Activated B cell treated with CpG ODN at 0.5 μM for 24 hours (primary cell): ENCODE data around the gene SFSWAP. TPM values are rescaled to one million over a fixed set of nuclear protein-coding genes. Genes with fewer than 3 reads are reported as not detected.
A peak's percentile ranks its signal among the peaks of the same experiment; 100 is the strongest.
"Not testable (repeated sequence)": the region's sequence is repeated elsewhere in the genome, so short reads cannot be mapped to it uniquely, and the experiment has no call there.

Experiments
- ATAC-seq: fragments of 200-7000 bp; cut with Tn5 transposase; one replicate; pipeline ENCODE4 v1.10.0; 2021; ENCODE audit warnings: low read depth, mild to moderate bottlenecking, moderate library complexity
- CTCF ChIA-PET: fragments of 350-600 bp; sonication (Branson Sonifier 250); formaldehyde crosslinking; loops from one replicate; lab custom pipeline; 2021; ENCODE audit warnings: antibody characterized with exemption; lab: Charles Lee
- POLR2A ChIA-PET: fragments of 350-600 bp; sonication (Branson Sonifier 250); formaldehyde crosslinking; loops from one replicate; lab custom pipeline; 2021; ENCODE audit warnings: antibody characterized with exemption; lab: Charles Lee
- DNase-seq: peaks from one replicate; pipeline ENCODE4 v3.0.0; 2022
- H3K27ac Mint-ChIP-seq: one replicate; pipeline ENCODE4 v1.8.0; 2020; ENCODE audit warnings: mixed read lengths
- H3K27me3 Mint-ChIP-seq: one replicate; pipeline ENCODE4 v1.8.0; 2021; ENCODE audit warnings: mixed read lengths
- H3K36me3 Mint-ChIP-seq: one replicate; pipeline ENCODE4 v1.8.0; 2021; ENCODE audit warnings: low read depth, mixed read lengths
- H3K4me1 Mint-ChIP-seq: one replicate; pipeline ENCODE4 v1.8.0; 2021; ENCODE audit warnings: mixed read lengths
- H3K4me3 Mint-ChIP-seq: one replicate; pipeline ENCODE4 v1.8.0; 2020; ENCODE audit warnings: mild to moderate bottlenecking, mixed read lengths
- H3K9me3 Mint-ChIP-seq: one replicate; pipeline ENCODE4 v1.8.0; 2020; ENCODE audit warnings: mixed read lengths
- CTCF ChIP-seq: fragments of 200-600 bp; IDR thresholded peaks from one replicate; pipeline ENCODE4 v1.8.0; 2022; ENCODE audit warnings: antibody characterized with exemption, mild to moderate bottlenecking
- intact Hi-C: fragments of 100-400 bp; cut with micrococcal nuclease; formaldehyde crosslinking; loops from one replicate; pipeline ENCODE4 v1.15.1; 2024
- total RNA-seq: library from RNA; stranded (reverse); gene quantifications from 2 replicates; pipeline ENCODE4 v1.2.3, GENCODE V29; 2022

SFSWAP gene
- total RNA-seq, 1 donor from 2014 or later = 88.0 TPM

DNA sequence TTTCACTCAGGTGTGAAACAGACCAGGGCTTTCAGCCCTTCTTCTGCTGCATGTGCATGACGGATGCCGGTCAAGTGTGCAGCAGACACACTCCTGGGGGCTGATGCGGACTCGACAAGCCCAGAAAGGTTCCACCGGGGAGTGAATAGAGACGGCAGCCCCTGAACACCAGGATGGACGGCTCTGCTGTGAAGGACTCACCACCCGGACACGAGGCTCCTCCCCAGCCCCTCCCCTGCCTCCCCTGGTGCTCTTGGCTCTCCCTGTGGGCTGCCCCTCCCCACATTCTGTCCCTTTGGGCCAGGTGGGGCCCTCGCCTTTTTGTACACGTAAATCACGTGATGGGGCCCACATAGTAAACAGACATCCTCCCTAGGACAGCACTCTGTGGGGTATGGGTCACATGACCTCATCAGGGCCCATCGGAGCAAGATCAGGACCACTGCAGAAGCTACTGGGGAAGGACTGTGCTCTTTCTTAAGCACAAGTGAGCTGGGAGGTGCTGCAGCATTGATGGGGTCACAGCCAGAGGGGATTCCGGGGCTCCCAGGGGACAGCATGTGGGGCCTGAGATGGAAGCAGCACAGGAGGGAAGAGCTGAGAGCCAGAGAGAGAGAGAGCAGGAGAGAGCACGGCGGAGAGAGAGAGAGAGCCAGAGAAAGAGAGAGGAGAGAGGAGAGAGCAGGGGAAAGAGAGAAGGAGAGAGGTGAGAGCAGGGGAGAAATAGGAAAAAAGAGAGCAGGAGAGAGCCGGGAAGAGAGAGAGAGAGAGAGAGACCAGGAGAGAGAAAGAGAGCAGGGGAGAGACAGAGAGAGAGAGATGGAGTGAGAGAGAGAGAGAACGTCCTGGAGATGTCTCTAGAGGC lies 30.3 kb upstream of the SFSWAP start:
- H3K27ac Mint-ChIP-seq, H3K4me1 Mint-ChIP-seq, H3K27me3 Mint-ChIP-seq, H3K4me3 Mint-ChIP-seq, H3K9me3 Mint-ChIP-seq, CTCF ChIA-PET, POLR2A ChIA-PET, H3K36me3 Mint-ChIP-seq, ATAC-seq, intact Hi-C loops, DNase-seq: not testable (repeated sequence)

DNA sequence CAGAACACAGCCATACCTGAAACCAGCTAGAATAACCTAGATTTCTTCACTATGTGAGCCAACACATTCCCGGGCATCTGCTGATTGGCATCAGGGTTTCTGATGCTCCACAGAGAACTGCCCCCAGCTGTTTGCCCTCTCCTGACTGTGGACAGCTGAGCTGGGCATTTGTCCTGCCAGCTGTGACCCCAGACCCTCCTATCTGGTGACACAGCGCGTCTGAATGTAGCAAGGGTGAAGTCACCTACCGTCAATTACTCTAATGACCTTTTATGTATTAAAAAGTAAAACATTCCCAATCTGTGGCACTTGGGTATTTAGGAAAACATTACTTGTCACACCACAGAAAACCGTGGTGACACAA lies 29.7 kb upstream of the SFSWAP start:
- Mint-ChIP-seq H3K36me3 (no peaks in the 10 kb centered on the region), H3K4me1 (no peaks in the 10 kb centered on the region), H3K27me3 (peaks cover 3% of the 10 kb centered on the region), H3K27ac (no peak overlapping the region), H3K9me3 (no peaks in the 10 kb centered on the region), H3K4me3 (no peak overlapping the region)
- intact Hi-C loops = no loop called here
- ATAC-seq = no peak
- TF ChIP-seq CTCF = no peak
- no peak for DNase-seq
- ChIA-PET CTCF (no interaction called here), POLR2A (no interaction called here)

- H3K36me3 Mint-ChIP-seq, POLR2A ChIA-PET, intact Hi-C loops, DNase-seq, H3K4me3 Mint-ChIP-seq, H3K9me3 Mint-ChIP-seq, H3K27ac Mint-ChIP-seq, H3K4me1 Mint-ChIP-seq, H3K27me3 Mint-ChIP-seq, CTCF ChIA-PET: not testable (repeated sequence)
- peak; percentile 25 for ATAC-seq
Observed at GRCh38 chr12:131681746-131682509, 29.0 kb upstream of the SFSWAP start.

DNA sequence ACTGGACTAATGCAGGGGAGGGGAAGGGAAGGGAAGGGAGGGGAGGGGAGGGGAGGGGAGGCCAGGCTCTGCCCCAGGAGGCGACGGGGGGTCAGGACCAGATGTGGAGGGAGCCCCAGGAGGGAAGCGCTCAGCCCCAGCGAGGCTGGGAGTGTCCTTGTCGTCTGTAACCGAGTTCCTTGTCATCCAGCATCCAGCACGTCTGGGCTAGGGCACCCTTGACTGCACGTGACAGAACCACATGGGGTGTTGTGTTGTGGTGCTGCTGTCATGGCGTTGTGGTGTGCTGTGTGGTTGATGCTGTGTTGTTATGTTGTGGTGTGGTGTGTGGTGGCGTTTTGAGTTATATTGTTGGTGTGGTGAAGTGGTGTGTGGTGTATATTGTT lies 28.4 kb upstream of the SFSWAP start:
- no peak for ATAC-seq
- ChIA-PET CTCF (no interaction called here), POLR2A (no interaction called here)
- Mint-ChIP-seq H3K36me3 (no peaks in the 10 kb centered on the region), H3K9me3 (no peaks in the 10 kb centered on the region), H3K4me1 (no peaks in the 10 kb centered on the region), H3K27me3 (peaks cover 3% of the 10 kb centered on the region), H3K27ac (no peak overlapping the region), H3K4me3 (no peak overlapping the region)
- intact Hi-C loops = no loop called here
- no peak for DNase-seq
- no peak for TF ChIP-seq CTCF

- no peak overlapping the region for H3K27ac Mint-ChIP-seq
- no peaks in the 10 kb centered on the region for H3K4me1 Mint-ChIP-seq
- no peaks in the 10 kb centered on the region for H3K9me3 Mint-ChIP-seq
- H3K36me3 Mint-ChIP-seq = no peaks in the 10 kb centered on the region
- peaks cover 3% of the 10 kb centered on the region for H3K27me3 Mint-ChIP-seq
- intact Hi-C loops = no loop called here
- DNase-seq (no peak), ATAC-seq (no peak)
- CTCF ChIA-PET = no interaction called here
- POLR2A ChIA-PET = no interaction called here
- H3K4me3 Mint-ChIP-seq = no peak overlapping the region
- no peak for TF ChIP-seq CTCF
Observed at GRCh38 chr12:131683266-131684014, 27.4 kb upstream of the SFSWAP start.
